ENCODE results near the gene NFKB2.
A peak's percentile ranks its signal among the peaks of the same experiment; 100 is the strongest.

Gene NFKB2

GRCh38 chr10:102409604-102410428, 14.3 kb downstream of the NFKB2 start:
- DNase-seq, result no peak

DNA sequence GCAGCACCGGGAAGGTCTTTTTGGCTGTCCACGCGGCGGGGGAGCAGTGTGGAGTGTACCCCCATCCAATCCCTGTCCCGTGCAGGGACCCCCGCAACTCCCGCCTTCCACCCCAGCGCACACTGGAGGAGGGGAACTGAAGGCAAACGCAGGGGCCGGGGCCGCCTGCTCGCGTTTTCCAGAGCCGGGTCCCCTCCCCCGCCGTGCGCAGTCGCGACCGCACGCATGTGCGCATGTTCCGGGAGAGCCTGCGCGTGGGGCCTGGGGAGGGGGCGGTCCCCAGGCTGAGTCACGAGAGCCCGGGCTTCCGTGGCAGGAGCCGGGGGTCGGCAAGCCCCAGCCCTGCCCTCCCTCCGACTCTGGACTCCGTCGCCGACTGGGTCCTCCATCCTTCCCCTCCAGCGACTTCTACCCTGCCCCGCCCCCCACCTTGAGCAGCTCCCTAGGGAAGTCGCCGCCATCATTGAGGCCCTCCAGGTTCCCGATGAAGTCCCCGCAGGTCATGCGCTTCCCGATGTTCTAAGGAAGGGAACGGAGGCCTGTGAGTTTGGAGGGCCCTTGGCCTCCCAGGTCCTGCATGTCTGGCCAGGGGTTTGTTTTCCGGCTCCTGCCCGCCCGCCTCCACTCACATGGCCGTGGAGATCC, 15.0 kb downstream of the NFKB2 start:
- DNase-seq, result no peak

DNA sequence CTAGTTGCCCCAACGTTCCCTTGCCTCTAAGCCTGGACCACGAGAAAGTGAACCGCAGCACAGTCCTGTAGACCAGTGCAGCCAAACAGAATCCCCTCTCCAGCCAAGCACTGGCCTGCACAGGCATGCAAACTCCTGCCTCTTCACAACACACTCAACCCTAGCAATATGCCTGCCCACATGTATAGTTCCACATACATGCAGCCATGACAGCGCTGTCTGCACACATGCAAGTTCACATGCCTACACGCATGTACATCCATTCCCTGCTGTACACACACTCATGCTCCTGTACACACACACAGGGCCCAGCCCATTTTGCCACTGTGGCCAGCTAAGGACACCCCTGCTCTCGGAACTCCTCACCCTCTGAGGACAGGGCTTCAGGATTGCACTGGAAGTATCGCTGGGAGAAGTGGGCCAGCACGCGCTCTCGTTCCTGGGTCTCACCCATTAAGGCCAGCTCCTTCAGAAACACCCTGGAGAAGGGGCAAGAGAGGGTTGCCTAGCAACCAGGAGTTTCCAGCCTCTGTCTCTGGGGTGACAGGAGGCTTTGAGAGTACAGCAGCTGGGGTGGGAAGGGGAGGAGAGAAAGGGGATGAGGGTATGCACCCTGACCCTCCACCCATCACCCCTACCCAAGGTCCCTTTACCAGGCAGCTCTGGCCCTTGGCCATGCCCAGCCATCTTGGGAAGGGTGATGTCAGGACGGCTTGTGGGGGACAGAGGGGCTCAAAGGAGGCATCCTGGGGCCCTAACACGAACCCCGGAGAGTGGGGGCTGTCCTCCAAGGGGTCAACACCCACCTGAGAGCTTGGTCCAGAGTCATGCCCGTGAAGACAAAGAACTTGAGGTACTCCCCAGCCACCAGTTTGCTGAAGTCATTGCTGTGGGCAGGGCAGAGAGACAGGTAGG, 16.1 kb downstream of the NFKB2 start:
- DNase-seq, result no peak

DNA sequence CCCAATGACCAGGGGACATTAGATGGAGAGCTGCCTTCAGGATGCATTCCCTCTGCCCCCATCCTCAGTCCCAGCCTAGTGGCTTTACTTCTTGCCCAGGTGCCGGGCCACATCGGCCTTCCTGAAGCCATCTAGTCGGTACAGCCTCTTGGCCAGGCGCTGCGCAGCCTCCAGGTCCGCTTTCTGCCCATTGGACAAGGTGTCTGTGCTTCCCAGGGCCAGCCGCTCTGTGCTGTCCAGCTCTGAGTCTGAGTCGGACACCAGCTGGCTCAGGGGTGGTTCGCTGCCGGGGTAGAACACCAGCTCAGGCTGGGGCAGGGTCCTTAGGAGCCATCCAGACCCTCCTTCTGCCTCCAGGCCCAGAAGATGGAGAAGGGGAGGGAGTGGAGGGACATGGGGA, 16.8 kb downstream of the NFKB2 start:
- DNase-seq, result no peak

GRCh38 chr10:102413053-102413705, 17.7 kb downstream of the NFKB2 start:
- peak; percentile 85 for DNase-seq

DNA sequence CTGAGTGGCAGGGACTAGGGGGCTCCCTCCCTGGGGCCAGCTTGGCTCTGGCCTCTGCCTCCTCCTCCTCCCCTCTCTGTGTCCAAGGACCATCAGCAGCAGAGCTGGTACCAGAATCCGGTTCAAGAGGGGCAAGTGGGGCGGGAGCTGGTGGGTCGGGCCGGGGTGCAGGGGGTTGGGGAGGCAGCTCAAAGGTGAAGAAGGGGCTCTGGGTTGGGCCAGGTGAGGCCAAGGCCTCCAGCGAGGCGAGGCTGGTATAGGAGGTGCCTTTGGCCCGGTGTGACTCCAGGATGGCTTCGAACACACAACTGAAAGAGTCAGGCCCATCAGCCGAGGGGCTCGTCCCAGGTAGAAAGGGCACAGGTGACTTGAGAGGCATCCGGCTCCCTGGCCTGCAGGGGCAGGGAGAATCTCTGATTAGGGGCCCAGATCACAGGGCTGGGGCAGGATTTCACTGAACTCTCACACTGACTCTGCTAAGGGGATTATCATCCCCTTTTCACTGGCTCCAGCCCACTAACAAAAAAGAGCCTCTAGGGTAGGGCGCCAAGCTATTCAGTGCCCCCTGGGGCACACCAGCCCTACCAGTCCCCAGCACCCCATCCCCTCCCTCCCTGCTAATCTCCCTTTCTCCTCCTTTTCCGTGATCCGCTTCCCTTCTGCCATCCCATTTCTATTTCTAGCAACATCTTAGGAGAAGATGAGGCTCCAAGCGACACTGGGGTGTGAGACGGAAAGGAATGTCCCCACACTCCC, 18.5 kb downstream of the NFKB2 start:
- no peak for DNase-seq

GRCh38 chr10:102414749-102415148, 19.2 kb downstream of the NFKB2 start:
- no peak for DNase-seq

- DNase-seq, result no peak
Measured at GRCh38 chr10:102416283-102416682, 20.8 kb downstream of the NFKB2 start.

DNA sequence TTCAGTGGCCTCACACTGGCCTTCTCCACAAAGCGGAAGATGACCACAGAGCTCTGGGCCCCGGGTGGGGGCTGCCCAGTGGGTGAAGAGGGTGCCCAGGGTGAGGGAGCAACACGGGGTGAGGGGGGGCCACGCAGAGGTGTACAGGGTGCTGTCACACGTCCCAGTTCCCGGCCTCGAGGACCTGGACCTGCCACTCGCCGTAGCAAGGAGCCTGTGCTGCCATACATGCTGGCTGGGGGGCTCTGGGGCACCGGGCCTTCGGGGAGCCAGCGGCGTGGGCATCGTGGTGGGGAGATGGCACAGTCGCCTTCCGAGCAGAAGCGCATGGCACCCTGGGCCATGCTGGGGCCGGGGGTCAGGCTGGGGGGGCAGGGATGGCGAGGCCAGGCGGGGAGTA, 21.2 kb downstream of the NFKB2 start:
- DNase-seq, result no peak

- peak; percentile 86 for DNase-seq
Measured at GRCh38 chr10:102418622-102419268, 23.2 kb downstream of the NFKB2 start, which contains the start of gene PSD. Gene PSD, minus strand, starts transcription at chr10:102418785. Its CDS starts 1,747 bp downstream, at chr10:102417038.

GRCh38 chr10:102419269-102420180, 24.0 kb downstream of the NFKB2 start:
- peak; percentile 86 for DNase-seq

DNA sequence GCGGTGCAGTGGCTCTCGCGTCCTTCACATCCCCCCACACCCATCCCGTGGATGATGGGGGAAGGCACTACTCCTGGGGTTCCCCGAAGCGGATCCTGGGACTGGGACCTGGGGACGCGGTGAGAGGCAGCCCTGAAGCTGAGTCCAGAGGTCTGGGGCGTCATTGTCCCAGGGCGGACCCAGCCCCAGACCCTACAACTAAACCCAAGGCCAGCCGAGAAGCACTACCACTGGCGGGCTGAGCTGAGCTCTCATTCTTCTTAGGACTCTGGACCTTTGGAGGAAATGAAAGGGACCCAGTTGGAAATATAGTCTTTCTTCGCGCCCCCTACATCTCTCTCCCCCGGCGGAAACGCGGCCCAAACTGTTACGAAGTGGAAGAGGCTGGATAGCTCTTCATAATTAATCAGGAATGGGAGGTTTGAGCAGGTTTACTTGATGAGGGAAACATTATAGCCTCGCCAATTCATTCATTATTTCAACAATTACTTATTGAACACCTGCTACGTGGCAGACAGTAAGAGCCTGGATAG, 24.7 kb downstream of the NFKB2 start:
- no peak for DNase-seq

DNA sequence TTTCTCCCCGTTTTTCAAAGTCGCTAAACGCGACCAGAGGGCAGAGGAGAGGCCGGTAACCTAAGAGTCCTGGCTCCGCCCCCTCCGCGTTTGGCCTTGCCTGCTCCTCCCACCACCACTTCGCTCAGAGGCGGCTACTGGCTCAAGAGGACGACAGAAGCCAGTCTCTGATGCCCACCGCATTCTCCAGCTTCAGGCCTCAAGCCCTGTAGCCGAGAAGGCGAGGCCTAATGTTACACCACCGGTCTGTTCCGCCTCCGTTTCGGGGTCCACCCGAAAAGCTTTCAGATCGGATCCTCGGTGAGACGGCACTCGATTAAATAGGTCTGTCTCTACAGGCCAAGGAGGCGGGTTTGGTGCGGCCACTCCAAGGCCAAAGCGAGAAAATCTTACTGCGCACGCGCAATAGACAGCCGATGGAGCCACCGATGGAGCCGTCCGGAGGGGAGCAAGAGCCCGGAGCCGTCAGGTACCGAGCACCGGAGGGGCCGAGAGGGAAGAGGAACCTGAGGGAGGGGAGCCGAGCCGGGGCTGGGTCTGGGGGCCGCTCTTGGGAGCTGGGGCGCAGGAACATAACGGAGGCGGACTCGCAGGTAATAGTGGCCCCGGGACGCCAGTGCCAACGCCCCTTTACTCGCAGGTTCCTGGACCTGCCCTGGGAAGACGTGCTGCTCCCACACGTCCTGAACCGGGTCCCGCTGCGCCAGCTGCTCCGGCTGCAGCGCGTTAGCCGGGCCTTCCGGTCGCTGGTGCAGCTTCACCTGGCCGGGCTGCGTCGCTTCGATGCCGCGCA, 25.4 kb downstream of the NFKB2 start, which contains the start of gene FBXL15:
Gene FBXL15, plus strand, starts transcription at position 123 of the 793 bp plus-strand sequence. Its CDS starts 294 bp downstream, at position 417.
- DNase-seq, result peak; percentile 99

DNA sequence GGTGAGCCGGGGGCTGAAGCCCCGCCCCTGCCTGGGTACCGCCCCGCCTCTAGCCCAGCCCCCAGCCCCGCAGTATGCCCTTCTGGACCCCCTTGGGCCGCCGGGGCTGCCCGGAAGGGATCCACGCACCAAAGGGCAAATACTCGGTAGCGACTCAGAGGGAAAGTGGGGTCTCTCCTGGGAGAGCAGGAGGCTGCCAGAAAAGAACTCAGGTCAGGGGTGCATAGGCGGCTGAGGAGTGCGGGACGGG, 25.9 kb downstream of the NFKB2 start:
- no peak for DNase-seq

- no peak for DNase-seq
Measured at GRCh38 chr10:102421757-102422512, 26.4 kb downstream of the NFKB2 start.

DNA sequence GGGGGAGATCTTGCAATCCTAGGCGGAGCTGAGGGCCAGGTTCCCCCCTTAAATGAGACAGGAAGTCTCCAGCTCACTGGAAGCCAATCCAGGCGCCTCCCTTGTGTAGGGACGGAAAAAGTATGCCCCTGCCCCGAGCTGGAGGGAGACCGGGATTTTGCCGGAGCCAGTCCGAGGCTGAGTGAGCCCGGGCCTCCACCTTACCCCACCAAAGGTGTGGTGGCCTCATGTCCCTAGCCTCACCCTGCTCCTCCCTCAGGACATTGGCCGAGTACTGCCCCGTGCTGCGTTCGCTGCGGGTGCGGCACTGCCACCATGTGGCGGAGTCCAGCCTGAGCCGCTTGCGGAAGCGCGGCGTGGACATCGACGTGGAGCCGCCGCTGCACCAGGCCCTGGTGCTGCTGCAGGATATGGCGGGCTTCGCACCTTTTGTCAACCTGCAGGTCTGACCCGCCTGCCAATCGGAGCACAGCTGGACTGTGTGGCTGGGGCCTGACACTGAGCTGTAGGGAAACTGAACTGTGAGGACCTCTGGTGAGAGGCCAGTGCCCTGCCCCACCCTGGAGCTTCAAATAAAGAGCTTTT, 27.1 kb downstream of the NFKB2 start:
- DNase-seq, result peak; percentile 44

GRCh38 chr10:102423372-102423968, 28.0 kb downstream of the NFKB2 start:
- DNase-seq, result no peak

GRCh38 chr10:102424145-102424544, 28.6 kb downstream of the NFKB2 start:
- DNase-seq, result no peak

Data from NCI-H510A treated with DMSO at 0.1 percent for 48 hours (cell line).